OCI-LY3 (cell line): ENCODE measurements around the gene DUSP1.

Experiments used
- EZH2phosphoT487 ChIP-seq: fragments of 200-600 bp; shearing (Covaris generic); IDR thresholded peaks from 2 replicates; pipeline ENCODE4 v1.6.1; 2018; ENCODE audit warnings: antibody characterized with exemption, mixed run types, low read depth
- TF ChIP-seq, protein P1 (sequence below): fragments of 200-600, 300-600 bp; sonication (generic); IDR thresholded peaks from 2 replicates; pipeline ENCODE4 v1.5.1; 2014; ENCODE audit warnings: antibody characterized with exemption, low read length, low read depth

DNA sequence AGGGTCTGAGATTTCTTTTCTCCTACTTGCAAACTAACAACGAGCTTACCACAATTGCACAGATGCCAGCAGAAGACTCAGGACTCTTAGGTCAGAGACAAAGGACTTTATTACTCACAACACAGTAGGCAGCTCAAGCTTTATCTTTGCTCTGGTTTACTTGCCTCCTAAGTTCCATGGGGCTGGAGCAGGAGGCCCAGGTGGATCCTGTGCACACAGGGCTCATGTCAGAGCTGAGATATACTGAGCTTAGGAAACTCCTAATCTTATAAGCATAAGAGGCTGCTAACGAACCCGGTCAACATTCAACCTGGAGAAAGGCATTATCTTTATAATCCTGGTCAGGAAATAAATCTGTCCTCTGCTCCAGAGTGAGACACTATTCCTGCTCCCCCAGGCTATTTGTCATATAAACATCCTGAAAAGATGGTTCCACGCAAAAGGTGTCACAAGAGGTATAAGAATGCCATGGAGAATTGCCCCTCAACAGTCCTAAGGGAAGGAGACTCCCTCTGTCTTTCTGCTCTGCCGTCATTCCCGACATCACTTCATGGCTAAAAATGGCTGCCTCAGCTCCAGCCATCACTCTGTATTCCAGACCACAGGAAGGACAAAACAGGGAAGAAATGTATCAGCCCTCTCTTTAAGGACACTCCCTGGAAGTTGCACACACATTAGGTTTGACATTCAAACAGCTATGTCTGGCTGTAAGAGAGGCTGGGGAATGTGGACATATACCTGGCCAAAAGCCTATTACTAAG lies 16.2 kb downstream of the DUSP1 start:
- TF ChIP-seq, protein P1, sequence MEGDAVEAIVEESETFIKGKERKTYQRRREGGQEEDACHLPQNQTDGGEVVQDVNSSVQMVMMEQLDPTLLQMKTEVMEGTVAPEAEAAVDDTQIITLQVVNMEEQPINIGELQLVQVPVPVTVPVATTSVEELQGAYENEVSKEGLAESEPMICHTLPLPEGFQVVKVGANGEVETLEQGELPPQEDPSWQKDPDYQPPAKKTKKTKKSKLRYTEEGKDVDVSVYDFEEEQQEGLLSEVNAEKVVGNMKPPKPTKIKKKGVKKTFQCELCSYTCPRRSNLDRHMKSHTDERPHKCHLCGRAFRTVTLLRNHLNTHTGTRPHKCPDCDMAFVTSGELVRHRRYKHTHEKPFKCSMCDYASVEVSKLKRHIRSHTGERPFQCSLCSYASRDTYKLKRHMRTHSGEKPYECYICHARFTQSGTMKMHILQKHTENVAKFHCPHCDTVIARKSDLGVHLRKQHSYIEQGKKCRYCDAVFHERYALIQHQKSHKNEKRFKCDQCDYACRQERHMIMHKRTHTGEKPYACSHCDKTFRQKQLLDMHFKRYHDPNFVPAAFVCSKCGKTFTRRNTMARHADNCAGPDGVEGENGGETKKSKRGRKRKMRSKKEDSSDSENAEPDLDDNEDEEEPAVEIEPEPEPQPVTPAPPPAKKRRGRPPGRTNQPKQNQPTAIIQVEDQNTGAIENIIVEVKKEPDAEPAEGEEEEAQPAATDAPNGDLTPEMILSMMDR, result no peak
- no peak for TF ChIP-seq EZH2phosphoT487
